Stimulated activated naive CD4-positive, alpha-beta T cell treated with Interleukin-2 at 50 U/mL for 16 hours (primary cell): ENCODE results near the gene CHST11.
"Not testable (repeated sequence)": the region's sequence is repeated elsewhere in the genome, so short reads cannot be mapped to it uniquely, and the experiment has no call there.

Experiments
- DNase-seq: peaks from one replicate; lab custom pipeline; 2025; lab: John Stamatoyannopoulos, UW

Gene CHST11

DNA sequence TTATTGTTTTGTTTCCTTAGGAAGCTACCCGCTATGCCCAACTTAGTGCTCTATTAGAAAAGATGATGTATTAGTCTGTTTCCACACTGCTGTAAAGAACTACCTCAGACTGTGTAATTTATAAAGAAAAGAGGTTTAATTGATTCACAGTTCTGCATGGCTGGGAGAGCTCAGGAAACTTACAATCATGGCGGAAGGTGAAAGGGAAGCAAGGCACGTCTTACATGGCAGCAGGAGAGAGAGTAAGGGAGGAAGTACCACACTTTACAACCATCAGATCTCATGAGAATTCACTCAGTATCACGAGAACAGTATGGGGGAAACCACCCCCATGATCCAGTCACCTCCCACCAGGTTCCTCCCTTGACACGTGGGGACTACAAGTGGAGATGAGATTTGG is 70.9 kb downstream of the CHST11 start:
- not testable (repeated sequence) for DNase-seq

- no peak for DNase-seq
Observed at GRCh38 chr12:104529130-104529874, 72.6 kb downstream of the CHST11 start.

- DNase-seq: no peak
Observed at GRCh38 chr12:104532636-104533035, 75.9 kb downstream of the CHST11 start.

- no peak for DNase-seq
Observed at GRCh38 chr12:104533134-104533533, 76.4 kb downstream of the CHST11 start.

DNA sequence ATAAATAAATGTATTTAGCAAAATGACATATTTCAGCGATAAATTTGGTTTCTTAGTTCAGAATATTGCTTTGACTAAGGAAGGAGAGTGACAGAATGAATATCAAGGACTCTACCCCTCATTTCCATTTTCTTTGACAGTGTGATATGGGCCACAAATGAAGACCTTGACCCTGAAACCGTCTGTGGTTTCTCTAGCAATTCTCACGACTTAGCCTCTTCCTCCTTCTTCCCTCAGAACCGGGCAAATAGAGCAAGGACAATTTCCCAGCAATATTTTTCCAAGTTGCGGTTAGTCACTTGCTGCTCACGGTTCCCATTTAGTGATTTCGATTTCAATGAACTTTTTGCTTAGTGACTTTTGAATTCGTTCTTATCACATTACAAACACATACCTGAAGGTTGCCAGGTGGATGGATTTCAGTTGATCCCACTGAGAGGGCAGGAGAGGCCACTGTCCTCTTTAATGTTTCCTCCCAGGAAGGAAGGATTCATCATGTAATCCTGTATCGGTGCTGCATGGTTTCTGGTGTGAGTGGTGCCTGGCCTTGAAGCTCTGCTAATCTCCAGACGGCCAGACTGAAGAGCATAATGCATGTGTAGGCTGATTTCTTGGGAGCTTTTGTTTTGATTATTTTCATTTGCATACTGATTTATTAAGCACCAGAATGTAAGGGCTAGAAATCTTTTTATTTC is 77.6 kb downstream of the CHST11 start:
- no peak for DNase-seq

- DNase-seq: no peak
Observed at GRCh38 chr12:104534857-104535248, 78.1 kb downstream of the CHST11 start.

- DNase-seq: no peak
Observed at GRCh38 chr12:104535369-104535768, 78.6 kb downstream of the CHST11 start.

- DNase-seq: no peak
Observed at GRCh38 chr12:104536841-104537240, 80.1 kb downstream of the CHST11 start.

- no peak for DNase-seq
Observed at GRCh38 chr12:104538056-104538455, 81.3 kb downstream of the CHST11 start.

GRCh38 chr12:104538891-104539462 is 82.2 kb downstream of the CHST11 start:
- DNase-seq: no peak

DNA sequence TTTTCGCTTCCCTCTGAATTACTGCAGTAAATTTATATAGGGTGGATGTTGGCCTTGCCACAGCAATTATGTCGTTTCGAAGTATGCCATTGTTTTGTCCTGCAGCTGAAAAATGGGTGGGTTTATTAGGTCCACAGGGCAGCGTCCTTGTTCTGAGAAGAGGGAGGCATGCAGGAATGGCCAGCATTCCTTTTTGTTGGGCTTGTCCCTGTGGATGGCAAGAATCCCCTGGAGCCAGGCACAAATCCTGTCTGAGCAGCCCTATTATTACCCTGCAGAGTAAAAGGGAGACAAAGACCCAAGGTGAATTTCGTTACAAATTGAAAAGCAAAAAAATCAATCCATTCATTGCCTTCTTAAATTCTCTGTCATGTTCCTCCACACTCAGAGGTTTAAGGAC is 88.1 kb downstream of the CHST11 start:
- DNase-seq: no peak

- DNase-seq: no peak
Observed at GRCh38 chr12:104546575-104546974, 89.8 kb downstream of the CHST11 start.

DNA sequence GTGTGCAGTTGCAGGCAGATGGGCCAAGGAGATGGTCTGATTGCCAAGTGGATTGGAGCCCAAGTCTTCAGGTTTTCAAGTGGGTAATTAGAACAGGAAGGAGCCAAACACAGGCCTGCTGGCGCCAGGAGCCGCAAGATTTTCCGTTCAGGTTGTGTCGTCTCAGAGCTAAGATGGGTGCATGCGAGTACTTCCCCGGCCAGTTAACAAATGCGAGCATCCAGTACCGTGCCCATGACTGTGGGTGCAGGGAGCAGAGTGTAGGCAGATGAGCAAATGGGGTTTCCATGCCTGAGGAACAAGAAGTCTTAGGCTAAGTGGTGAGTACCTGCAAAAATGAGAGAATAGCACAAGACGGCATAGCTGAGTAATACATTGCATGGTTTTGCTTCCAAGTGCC is 90.5 kb downstream of the CHST11 start:
- DNase-seq: no peak

DNA sequence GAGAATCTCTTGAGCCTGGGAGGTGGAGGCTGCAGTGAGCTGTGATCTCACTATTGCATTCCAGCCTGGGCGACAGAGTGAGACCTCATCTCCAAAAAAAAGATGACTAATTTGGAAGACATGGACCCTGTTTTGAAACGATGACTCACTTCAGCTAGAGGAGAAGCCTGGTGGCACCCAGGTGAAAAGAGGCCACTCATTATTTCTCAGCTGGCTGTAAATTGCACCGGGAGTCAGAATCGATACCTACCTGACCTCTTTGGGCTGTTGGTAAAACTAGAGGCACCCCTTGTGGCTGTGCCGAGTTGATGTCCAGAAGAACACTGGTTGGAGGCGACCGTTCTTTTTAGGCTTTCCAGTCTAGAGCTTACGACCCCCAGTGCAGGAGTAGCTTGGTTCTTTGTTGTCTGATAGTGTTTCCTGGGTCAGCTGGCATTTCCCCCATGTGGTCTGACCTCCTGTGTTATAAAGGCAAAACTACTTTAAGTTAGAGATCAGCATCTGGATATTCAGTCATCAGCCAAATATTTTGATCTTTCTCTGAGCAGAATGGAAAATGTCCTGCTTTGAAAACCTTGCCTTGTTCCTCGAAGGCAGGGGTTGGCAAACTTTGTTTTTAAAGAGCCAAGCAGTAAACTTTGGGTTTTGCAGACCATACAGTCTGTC is 93.2 kb downstream of the CHST11 start:
- no peak for DNase-seq

- DNase-seq: no peak
Observed at GRCh38 chr12:104551313-104551931, 94.7 kb downstream of the CHST11 start.

DNA sequence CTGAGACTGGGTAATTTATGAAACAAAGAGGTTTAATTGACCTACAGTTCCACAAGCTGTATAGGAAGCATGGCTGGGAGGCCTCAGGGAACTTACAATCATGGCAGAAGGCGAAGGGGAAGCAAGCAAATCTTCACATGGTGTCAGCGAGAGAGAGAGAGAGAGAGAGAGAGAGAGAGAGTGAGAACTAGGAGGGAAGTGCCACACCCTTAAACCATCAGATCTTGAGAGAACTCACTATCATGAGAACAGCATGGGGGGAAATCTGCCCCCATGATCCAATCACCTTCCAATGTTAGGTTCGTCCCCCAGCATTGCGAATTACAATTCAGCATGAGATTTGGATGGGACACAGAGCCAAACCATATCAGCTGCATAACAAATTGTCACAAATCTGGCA is 96.7 kb downstream of the CHST11 start:
- DNase-seq: no peak

DNA sequence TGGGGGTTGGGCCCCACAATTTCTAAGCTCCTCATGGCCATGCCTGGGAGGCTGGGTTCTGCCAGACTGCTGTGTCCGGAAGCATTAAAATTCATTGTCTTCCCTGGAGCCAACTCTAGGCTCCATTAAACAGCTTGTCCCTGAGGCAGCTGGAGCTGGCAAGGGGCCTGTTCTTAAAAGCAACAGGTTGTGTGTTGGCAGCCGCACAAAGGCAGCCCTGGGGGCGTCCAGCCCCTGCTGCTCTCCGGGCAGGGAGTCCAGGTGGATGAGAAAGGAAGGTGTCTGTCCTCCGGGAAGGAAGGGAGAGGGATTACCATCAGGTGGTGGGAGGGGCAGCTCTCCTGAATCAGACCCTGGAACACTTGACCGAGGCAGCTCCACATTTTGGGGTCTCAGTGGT is 98.9 kb downstream of the CHST11 start:
- no peak for DNase-seq

DNA sequence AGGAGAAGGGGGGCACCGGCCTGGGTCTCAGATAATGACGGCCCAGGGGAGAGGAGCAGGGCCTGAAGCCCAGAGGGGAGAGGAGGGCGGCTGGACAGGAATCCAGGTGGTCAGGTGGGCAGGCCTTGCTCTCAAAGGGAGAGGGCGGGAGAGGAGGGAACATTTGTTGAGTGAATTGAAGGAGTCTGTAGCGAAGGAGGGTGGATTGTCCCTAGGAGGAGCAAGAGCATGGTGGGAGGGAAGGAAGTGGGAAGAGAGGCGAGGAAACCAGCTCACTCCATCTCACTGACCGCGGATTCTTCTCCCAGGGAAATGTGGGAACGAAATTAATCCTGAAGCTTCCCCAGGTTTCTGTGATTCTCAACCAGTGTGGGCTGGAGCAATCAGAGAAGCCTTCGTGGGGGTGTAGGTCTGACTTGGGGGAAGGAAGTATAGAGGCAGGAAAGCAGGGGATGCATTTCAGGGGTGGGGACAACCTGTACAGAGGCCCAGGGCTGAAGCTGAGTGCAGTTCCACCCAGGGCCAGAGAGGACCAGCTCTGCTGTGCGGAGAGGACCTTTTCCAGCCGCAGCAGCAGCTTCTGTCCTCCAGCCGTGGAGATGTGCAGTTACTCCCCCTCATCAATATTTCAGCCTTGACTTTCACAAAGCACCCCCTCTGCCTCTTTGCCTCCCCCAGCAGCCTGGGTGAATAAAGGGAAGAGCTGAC is 100.9 kb downstream of the CHST11 start:
- DNase-seq: no peak

DNA sequence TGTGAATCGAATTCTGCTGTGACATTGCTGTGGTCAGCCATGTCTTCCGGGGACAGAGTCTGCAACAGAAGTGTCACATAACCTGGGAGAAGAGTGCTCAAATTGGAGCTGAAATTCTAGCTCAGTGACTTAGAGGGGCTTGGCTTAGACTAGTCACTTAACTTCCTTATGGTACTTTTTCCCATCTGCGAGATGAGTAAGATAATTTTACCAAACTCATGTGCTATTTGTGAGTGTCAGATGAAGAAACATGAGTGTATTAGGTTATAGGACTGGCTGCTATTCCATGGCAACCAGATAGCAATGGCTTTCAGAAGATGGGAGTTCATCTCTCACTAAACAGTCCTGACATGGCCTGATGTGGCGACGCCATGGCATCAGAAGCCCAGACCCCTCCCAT is 104.1 kb downstream of the CHST11 start:
- no peak for DNase-seq

DNA sequence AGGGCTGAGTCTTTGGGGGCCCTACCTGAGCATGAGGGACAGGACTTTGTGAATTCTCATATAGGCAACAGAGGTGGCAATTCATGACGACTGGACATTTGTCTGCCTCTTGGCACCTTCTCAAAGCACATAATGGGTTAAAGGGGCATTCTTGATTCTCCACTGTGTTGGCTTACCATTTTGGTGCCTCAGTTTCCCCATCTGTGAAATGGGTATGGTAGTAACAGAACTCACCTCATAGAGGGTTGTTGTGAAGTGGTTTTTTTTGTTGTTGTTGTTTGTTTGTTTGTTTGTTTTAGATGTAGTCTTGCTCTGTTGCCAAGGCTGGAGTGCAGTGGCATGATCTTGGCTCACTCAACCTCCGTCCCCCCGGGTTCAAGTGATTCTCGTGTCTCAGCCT is 106.0 kb downstream of the CHST11 start:
- no peak for DNase-seq

GRCh38 chr12:104564662-104565061 is 107.9 kb downstream of the CHST11 start:
- not testable (repeated sequence) for DNase-seq
